Dermis blood vessel endothelial cell (primary cell): ENCODE data around the gene TRIM48. TPM values are rescaled to one million over a fixed set of nuclear protein-coding genes. Genes with fewer than 3 reads are reported as not detected.
"Not testable (repeated sequence)": the region's sequence is repeated elsewhere in the genome, so short reads cannot be mapped to it uniquely, and the experiment has no call there.

Experiments
- DNase-seq: peaks from one replicate; pipeline ENCODE4 v3.0.0; 2010
- total RNA-seq: library from RNA; depleted of rRNA; stranded (reverse); fragments of >200 nt; gene quantifications from 2 replicates; pipeline ENCODE4 v1.2.3, GENCODE V29; 2014

The TRIM48 gene
- not detected in 2 replicates for total RNA-seq

- not testable (repeated sequence) for DNase-seq
Measured at GRCh38 chr11:55261855-55262254, at the start of gene TRIM48. TRIM48 (plus strand) TSS chr11:55262155; CDS start chr11:55262268, 113 bp downstream.

GRCh38 chr11:55238316-55238715 is 23.6 kb upstream of the TRIM48 start:
- not testable (repeated sequence) for DNase-seq

- DNase-seq: no peak
Measured at GRCh38 chr11:55263081-55263480, 1.1 kb downstream of the TRIM48 start.

Other genes with a start within 250 kb of the TRIM48 start
- gene OR4A16, start 81.0 kb downstream of the TRIM48 start, total RNA-seq: not detected in 2 replicates
- gene OR4A15, start 105.8 kb downstream of the TRIM48 start, total RNA-seq: not detected in 2 replicates